Measurements from ENCODE around the gene DLG1.

DLG1 gene

GRCh38 chr3:197298341-197298944 is at the start of gene DLG1:
TSS of gene DLG1 (minus strand) at chr3:197298612. CDS start at chr3:197297204, 1,408 bp downstream.
- DNase-seq, result peak; percentile 82

DNA sequence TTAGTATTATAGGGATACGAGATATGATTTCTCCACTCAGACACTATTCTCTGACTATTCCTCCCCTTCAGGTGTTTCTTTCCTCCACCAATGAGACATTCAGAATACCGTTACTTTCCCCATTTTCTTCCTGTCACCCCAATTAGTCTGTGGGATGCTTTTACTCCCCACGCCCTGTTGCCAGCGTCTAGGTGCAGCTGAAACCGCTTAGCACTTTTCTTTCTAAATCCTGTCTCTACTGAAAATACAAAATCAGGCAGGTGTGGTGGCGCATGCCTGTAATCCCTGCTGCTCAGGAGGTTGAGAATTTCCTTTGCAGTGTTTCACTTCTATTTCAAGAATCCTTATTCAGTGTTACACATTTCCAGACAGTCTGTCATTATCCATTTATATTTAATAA is 49.6 kb upstream of the DLG1 start:
- no peak for DNase-seq

GRCh38 chr3:197345390-197345789 is 47.0 kb upstream of the DLG1 start:
- DNase-seq, result no peak

DNA sequence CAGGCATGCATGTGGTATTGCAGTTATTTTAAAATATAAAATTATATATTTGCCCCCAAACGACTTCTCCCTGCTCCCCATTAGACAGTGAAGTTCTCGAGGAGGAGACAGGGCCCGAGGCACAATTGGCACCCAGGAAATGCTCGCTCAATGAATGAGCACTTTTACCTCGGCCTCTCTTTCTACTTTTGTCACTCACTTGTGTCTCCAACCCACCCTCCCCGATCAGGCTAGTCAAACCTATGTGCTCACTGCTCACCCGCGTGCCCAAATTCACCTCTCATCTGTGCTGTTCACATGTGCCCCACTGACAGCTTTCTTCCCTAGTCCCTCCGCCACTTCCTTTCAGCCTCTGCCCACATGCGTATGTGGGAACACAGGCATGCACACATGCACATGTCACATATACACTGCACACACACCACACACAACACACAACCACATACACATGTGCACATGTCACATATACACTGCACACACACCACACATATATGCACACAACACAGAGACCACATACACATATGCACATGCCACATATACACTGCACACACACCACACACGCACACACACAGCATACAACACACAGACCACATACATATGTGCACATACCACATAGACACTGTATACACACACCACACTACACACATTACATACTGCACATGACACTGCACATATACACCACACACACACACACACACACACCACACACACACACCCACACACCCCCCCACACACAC is 46.3 kb upstream of the DLG1 start:
- DNase-seq, result no peak

DNA sequence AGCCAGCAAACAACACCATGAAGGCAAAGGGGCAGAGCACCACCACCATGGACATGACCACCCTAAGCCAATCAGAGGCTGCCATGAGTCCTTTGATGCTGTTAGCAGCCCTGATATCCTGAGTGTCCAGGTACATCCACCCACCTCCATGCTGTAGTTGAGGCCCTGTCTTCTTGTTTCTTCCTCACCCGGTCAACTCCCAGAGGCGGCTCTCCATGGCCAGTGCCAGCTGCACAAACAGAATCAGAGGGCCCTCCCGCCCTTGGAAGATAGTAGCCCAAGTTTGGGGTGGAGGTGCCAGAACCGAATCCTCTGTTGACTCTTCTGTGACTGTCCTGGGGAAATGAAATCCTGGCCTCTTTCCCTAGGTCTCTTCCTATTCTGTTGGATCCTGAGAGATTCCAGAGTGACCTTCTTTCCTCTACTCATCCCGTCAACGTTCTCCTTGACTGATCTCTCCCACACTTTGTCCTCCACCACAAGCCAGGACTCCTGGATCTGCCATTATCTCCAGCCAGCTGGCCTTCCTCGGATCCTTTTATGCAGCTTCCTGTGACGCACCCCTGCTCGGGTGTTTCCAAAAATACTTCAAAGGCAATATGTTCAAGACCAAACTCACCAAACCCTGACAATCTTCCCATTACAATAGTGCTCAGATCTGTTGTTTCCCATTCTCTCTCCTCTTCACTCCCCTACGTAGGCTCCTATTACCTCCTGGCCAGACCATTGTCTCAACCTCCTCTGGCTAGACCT is 45.4 kb upstream of the DLG1 start:
- no peak for DNase-seq

DNA sequence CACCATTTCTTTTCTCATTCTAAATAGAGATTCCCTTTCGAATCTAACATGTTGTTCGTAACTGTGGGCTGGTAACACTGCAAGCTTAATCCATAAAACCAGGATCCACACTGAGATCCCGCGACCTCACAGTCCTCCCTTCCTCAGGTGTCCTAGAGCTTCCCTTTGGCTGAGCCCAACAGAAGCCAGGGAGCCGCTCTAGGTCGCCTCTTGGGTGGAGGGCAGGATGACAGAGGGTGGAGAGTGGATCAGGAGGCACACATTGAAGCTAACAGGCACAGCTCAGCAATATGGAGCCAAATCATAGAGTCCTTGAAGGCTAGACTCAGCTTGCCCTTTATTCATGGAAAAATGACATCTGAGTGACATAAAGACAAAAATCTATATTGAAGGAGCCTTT is 44.7 kb upstream of the DLG1 start:
- DNase-seq, result no peak

GRCh38 chr3:197340521-197340871 is 42.1 kb upstream of the DLG1 start:
- no peak for DNase-seq

GRCh38 chr3:197339841-197340520 is 41.6 kb upstream of the DLG1 start:
- DNase-seq, result no peak

DNA sequence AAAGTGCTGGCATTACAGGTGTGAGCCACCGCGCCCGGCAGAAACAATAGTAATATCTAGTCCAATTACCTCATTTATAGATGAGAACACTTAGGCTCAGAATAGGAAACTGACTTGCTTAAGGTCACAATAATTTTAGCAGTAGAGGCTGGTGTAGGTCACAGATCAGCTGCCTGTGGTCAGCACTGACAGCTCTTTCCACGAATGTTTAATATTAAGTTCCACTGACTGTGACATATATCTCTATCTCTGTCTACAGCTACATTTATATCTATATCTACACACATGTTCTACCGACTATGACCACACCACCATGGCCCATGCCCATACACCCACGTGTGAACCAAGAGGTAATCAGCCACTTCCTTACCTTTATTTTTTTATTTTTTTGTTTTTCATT is 40.2 kb upstream of the DLG1 start:
- no peak for DNase-seq

DNA sequence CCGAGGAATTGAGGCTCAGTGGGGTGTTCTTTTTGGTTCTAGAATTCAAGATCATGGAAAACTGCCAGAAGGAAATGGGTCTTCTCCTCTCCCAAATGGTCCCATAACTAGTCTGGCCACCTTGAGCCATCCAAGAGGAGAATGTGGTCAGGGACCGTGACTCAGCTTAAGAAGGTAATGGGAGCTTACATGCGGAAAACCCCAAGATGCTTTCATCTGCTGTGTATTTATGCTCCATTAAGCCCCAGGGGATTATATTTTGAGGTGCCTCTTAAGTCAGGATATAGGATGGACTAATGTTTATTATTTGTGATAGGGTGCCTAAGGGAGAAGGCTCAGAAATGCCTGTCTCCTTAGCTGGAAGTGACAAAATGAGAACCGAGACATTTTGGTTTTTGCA is 39.2 kb upstream of the DLG1 start:
- DNase-seq, result no peak

- DNase-seq, result no peak
Measured at GRCh38 chr3:197337214-197337613, 38.8 kb upstream of the DLG1 start.

DNA sequence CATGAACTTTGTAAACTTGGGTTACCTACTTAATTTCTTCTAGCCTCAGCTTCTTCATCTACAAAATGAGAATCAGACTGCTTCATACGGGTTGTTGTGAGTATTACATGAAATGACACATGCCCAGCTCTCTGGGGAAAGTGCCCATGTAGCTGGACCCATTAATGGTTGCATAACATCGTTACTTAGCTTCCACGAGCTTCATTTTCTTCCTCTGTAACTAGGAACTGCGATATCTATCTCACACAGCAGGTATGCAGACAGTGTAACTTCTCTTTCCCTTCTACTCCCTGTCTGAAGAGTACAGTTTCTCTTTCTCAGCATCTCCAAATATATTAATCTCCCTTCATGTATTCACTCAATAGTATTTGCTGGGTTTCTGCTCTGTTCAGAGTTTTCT is 37.9 kb upstream of the DLG1 start:
- DNase-seq, result no peak

DNA sequence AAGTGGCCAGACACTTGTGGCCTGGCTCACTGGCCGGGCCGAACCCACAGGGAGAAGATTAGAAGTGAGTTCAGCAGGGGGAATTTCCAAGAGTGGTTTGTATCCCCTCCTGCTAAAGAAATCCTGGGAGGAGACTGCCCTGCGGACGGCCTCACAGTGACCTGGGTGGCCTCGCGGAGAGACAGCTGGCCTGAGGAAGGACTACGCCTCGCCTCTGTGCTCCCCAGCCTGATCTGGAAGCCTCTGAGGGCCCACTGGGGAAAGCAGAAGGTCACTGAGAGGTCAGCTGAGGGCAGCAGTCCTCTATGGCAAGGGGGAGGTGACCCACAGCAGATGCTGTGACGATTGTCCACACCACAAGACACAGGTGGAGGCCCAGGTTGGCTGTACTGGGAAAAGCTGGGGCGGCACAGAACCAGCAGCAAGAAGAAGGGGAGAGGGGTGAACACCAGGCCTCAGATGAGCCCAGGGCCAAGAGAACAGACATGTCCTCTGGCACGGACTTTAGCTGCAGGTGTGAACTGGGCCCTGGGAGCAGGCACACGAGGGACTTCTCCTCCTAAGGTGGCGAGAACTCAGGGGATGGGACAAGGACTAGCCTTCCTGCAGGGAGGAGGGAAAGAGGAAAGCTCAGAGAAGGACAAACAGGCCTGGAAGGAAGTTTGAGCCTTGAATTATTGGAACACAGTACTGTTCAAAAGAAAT is 37.2 kb upstream of the DLG1 start:
- DNase-seq, result no peak

DNA sequence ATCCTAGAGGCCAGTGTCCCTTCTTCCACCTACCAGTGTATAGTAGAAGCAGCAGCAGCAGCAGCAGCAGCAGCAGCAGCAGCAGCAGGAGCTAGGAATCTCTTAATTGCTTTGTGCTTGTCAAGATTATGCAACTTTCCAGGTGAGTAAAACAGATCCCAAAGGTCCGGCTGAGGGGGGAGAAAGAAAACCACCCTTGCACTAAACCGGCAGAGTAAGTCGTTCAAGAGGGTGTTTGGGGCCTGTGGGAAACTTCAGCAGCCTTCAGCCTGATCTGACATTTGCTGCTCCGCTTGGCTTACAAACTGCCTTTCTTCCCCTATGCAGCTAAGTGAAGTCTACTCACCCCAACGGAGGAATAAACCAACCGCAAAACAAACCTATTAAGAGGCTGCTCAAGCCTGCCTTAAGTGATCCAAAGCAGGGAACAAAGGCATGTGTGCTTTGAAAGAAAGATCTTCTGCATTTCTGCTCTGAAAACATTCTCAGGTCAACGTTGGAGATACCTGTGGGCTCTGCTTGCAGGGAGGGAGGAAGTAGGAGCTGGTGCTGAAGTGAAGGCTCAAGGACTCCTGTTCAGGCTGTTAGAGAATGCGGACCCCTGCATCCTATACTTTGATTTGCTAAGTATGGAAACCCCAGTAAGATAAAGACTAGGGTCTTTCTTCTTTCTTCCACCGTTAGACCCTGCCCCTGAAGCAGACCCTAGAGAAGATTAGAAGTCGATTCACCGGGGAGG is 35.7 kb upstream of the DLG1 start:
- no peak for DNase-seq

DNA sequence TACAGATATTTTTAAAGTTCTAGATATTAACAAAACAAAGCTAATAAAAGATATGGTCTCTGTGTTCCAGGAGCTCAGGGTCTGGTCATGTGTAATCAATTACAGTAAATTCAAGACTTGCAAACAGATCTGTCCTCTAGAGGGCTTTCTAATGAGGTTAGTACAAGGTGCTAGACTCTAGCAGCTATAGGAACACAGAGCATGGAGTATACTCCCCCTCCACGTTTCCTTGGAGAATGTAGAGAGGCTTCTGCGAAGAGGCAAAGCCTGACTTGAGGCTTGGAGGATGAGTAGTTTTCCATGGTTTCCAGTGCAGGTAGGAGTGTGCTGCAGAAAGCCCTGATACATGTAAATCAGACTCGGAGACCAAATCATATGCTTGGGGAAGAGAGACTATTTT is 32.7 kb upstream of the DLG1 start:
- no peak for DNase-seq

DNA sequence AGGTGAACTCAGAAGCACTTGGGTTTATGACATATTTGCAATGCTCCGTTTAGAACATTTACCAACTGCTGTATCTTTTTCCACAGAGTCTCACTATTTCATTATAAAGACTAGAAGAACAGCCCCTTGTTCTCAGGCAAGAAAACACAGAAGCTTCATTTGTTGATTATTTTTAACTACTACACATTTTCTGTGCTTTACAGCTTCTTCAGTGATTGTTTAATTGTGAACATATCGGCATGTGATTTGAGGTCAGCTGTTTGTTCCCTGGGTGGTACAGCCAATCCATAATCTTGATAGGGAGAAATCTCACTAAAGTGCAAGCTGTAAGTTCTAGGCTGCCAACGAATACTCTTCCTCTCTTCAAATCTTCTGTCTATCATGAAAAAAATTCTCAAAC is 31.0 kb upstream of the DLG1 start:
- no peak for DNase-seq

- DNase-seq, result no peak
Measured at GRCh38 chr3:197328198-197328597, 29.8 kb upstream of the DLG1 start.

GRCh38 chr3:197327701-197328100 is 29.3 kb upstream of the DLG1 start:
- no peak for DNase-seq

GRCh38 chr3:197325773-197326172 is 27.4 kb upstream of the DLG1 start:
- no peak for DNase-seq

DNA sequence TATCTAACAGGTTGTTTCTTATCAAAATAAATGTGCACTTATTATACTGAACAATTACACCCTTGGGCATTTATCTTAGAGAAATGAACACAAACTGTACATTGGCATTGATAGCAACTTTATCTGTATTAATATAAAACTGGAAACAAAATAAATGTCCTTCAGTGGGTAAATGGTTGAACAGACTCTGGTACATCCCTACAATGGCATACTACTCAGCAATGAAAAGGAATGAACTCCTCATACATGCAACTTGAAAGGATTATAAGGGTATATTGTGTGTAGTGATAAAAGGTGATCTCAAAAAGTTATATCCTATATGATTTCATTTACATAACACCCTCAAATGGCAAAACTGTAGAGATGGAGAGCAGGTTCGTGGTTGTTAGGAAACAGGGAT is 23.7 kb upstream of the DLG1 start:
- DNase-seq, result no peak

DNA sequence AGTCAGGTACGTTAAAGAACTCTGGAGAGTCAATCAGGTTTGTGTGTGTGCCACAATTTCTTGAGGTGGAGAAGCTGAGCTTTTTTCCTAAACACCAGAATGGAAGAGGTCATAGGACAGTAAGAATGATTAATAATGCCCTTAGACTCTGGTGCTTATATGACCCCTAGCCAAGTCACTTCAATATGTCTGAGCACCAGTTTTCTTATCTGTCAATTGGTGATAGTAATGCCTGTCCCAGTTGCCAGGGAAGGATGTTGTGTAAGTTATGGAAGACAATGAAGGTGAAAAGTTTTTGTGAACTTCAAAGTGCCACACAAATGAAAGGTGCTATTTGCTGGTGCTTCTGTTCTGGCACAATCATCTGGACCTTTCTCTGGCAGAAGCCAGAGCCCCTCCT is 22.2 kb upstream of the DLG1 start:
- no peak for DNase-seq

DNA sequence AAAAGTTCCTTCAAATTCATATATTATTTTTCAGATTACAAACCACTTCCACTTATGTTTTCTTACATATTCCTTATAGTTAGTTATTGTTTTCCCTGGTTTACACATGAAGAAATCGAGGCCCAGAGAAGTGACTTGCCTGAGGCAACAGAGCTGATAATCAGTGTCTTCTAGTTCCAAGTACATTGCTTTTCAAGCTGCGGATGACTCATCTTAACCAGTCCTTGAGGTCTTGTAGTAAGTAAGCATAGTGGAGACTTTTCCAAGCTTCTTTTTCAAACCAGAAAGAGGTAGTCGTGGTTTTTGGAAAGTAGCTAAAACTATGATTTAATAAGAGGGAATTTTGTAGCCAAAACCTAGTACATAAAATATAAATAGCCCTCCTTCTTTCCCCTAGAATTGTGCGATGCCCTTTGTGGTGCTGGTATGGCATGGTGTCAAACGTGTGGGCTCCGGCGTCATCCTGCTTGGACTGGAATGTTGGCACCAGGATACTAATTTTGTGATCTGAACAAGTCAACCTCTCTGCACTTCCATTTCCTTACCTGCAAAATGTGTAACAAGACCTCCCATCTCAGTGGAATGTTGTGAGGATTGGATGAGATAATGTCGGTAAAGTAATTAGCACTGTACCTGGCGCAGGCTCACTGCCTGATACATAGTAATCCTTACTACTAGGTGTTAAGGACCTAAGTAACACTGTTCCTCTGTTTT is 19.0 kb upstream of the DLG1 start:
- DNase-seq, result no peak

All from NCI-H1436 treated with DMSO at 0.1 percent for 48 hours (cell line).